Neural progenitor cell (in vitro differentiated cells): ENCODE data around the gene SPRR3.

Experiments
- EZH2 ChIP-seq: fragments of 200-600 bp; sonication (generic); IDR thresholded peaks from 2 replicates; pipeline ENCODE4 v1.6.1; 2017; ENCODE audit warnings: antibody characterized with exemption, mild to moderate bottlenecking, moderate library complexity
- EZH2phosphoT487 ChIP-seq: fragments of 200-600 bp; sonication (generic); IDR thresholded peaks from 2 replicates; pipeline ENCODE4 v1.6.1; 2017; ENCODE audit warnings: antibody characterized with exemption
- TF ChIP-seq, protein P1 (sequence below): fragments of 200-600 bp; sonication (generic); IDR thresholded peaks from 2 replicates; pipeline ENCODE4 v1.5.1; 2017; ENCODE audit warnings: antibody characterized with exemption, mild to moderate bottlenecking

DNA sequence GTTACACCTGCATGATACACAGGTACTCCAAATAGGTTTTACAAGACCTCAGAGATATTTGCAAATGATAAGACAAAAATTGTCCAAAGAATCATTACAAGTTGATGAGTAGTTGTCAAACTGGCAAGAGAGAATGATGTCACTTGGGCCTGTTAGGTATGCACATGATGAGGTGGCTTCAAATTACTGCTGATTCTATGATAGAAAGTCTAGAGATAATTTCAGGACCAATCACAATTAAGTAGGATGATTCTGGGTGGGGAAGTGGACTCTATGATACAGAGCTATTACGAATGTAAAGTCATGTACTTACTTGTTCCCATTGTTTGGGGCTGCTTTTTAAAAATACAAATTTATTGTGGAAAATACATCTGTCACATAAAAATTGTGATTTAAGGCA lies 24.2 kb downstream of the SPRR3 start:
- TF ChIP-seq, protein P1, sequence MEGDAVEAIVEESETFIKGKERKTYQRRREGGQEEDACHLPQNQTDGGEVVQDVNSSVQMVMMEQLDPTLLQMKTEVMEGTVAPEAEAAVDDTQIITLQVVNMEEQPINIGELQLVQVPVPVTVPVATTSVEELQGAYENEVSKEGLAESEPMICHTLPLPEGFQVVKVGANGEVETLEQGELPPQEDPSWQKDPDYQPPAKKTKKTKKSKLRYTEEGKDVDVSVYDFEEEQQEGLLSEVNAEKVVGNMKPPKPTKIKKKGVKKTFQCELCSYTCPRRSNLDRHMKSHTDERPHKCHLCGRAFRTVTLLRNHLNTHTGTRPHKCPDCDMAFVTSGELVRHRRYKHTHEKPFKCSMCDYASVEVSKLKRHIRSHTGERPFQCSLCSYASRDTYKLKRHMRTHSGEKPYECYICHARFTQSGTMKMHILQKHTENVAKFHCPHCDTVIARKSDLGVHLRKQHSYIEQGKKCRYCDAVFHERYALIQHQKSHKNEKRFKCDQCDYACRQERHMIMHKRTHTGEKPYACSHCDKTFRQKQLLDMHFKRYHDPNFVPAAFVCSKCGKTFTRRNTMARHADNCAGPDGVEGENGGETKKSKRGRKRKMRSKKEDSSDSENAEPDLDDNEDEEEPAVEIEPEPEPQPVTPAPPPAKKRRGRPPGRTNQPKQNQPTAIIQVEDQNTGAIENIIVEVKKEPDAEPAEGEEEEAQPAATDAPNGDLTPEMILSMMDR = no peak
- TF ChIP-seq EZH2phosphoT487 (no peak), EZH2 (no peak)
